Motor neuron (in vitro differentiated cells): ENCODE measurements around the gene EML1. TPM values are rescaled to one million over a fixed set of nuclear protein-coding genes. Genes with fewer than 3 reads are reported as not detected.
"Not testable (repeated sequence)": the region's sequence is repeated elsewhere in the genome, so short reads cannot be mapped to it uniquely, and the experiment has no call there.

Experiments used
- ATAC-seq, 8 experiments: fragments of 200-7000 bp; cut with Tn5 transposase; replicated peaks in 6 of 8; 2 replicates each; pipeline ENCODE4 v1.8.0; 2021; ENCODE audit warnings: mild to moderate bottlenecking in 8 of 8, moderate library complexity in 8 of 8
- H3K27ac ChIP-seq, 2 donors: fragments of 250-450 bp; sonication (Bioruptor Pico); 2 replicates each; pipeline ENCODE4 v1.9.0; 2021; ENCODE audit warnings: antibody characterized with exemption in 2 of 2, mild to moderate bottlenecking in 2 of 2, moderate library complexity in 1 of 2
- H3K4me1 ChIP-seq, 2 donors: fragments of 250-450 bp; sonication (Bioruptor Pico); replicated peaks in 1 of 2; 2 replicates each; pipeline ENCODE4 v1.6.1; 2021; ENCODE audit warnings: antibody characterized with exemption in 2 of 2, mild to moderate bottlenecking in 2 of 2, moderate library complexity in 1 of 2
- H3K4me3 ChIP-seq, 5 donors: fragments of 250-450 bp; sonication (Bioruptor Pico); 2 replicates each; pipeline ENCODE4 v1.9.0; 2021; ENCODE audit warnings: antibody characterized with exemption in 5 of 5, mild to moderate bottlenecking in 5 of 5, moderate library complexity in 4 of 5
- WGBS, 10 experiments: fragments of 450-650 bp; shearing (Covaris generic); methylation state at CpG; one replicate each; pipeline ENCODE4 v1.0.0; 2022; 5-methylcytosine and 5-hydroxymethylcytosine counted together
- in situ Hi-C, 9 experiments: fragments of 400-800 bp; cut with MboI; loops; one replicate each; pipeline ENCODE4 v1.15.0; 2021; ENCODE audit warnings: low sequenced_read_pairs in 9 of 9, low pct_unique_long_range_greater_than_20kb in 2 of 9; ENCODE audit not compliant: unreplicated experiment in 9 of 9
- total RNA-seq, 8 experiments: library from RNA; unstranded; fragments of 300-600 nt; gene quantifications; 2 replicates each; pipeline versions ENCODE4 v1.2.3 to v1.2.4, GENCODE V29; 2022

Gene EML1
- total RNA-seq, 8 experiments from 2014 or later = 15.1 to 86.6 (median 25.5) TPM

- in situ Hi-C loops, H3K27ac ChIP-seq, H3K4me3 ChIP-seq: not testable (repeated sequence)
- 0 to 100% (median 80%) methylated on average over 1 to 3 of the region's 19 CpGs; no CpG with 5 or more reads in 5 of the 10 experiments for WGBS, 10 experiments
- H3K4me1 ChIP-seq = peaks cover 0 to 15% of the 10 kb centered on the region in 2 donors
- peak in 6 of 8 experiments; percentile 60 to 81 (median 70) for ATAC-seq
Observed at GRCh38 chr14:99949011-99949732, 156.0 kb downstream of the EML1 start.

- H3K4me1 ChIP-seq = peaks cover 0 to 15% of the 10 kb centered on the region in 2 donors
- no peak overlapping the region for H3K27ac ChIP-seq
- in situ Hi-C loops = no loop called here
- ATAC-seq = no peak
- 17 to 83% (median 66%) methylated on average over 1 to 6 of the region's 8 CpGs; no CpG with 5 or more reads in 2 of the 10 experiments for WGBS, 10 experiments
- H3K4me3 ChIP-seq = no peak overlapping the region
Observed at GRCh38 chr14:99950181-99950580, 157.0 kb downstream of the EML1 start.

- Histone ChIP-seq H3K4me3 (no peak overlapping the region), H3K4me1 (peaks cover 0 to 14% of the 10 kb centered on the region in 2 donors), H3K27ac (no peak overlapping the region)
- ATAC-seq = peak in 3 of 8 experiments; percentile 4 to 26 (median 14)
- in situ Hi-C loops = no loop called here
- WGBS, 10 experiments = 0 to 100% (median 50%) methylated on average over 1 to 5 of the region's 8 CpGs; no CpG with 5 or more reads in 6 of the 10 experiments
Observed at GRCh38 chr14:99951085-99951484, 157.9 kb downstream of the EML1 start.

GRCh38 chr14:99952039-99952438 lies 158.8 kb downstream of the EML1 start:
- no peak for ATAC-seq
- in situ Hi-C loops = no loop called here
- 71 to 100% (median 98%) methylated on average over 1 to 4 of the region's 4 CpGs; no CpG with 5 or more reads in 2 of the 10 experiments for WGBS, 10 experiments
- Histone ChIP-seq H3K4me3 (no peak overlapping the region), H3K27ac (no peak overlapping the region), H3K4me1 (peaks cover 0 to 7% of the 10 kb centered on the region in 2 donors)

- H3K27ac ChIP-seq = no peak overlapping the region
- no peak overlapping the region for H3K4me3 ChIP-seq
- ATAC-seq = no peak
- in situ Hi-C loops = no loop called here
- WGBS, 10 experiments = 0 to 100% (median 85%) methylated on average over 1 to 2 of the region's 2 CpGs; no CpG with 5 or more reads in 4 of the 10 experiments
- peaks cover 0 to 7% of the 10 kb centered on the region in 2 donors for H3K4me1 ChIP-seq
Observed at GRCh38 chr14:99952453-99952852, 159.2 kb downstream of the EML1 start.

- H3K4me3 ChIP-seq = no peak overlapping the region
- no peak overlapping the region for H3K27ac ChIP-seq
- peak in 1 of 8 experiments; percentile 62 for ATAC-seq
- H3K4me1 ChIP-seq = no peaks in the 10 kb centered on the region
- in situ Hi-C loops = no loop called here
- 60 to 100% (median 83%) methylated on average over 1 to 3 of the region's 7 CpGs; no CpG with 5 or more reads in 3 of the 10 experiments for WGBS, 10 experiments
Observed at GRCh38 chr14:99955826-99956455, 162.7 kb downstream of the EML1 start.

GRCh38 chr14:99958380-99958779 lies 165.2 kb downstream of the EML1 start:
- H3K27ac ChIP-seq = no peak overlapping the region
- no peaks in the 10 kb centered on the region for H3K4me1 ChIP-seq
- in situ Hi-C loops = no loop called here
- no peak for ATAC-seq
- 40 to 88% (median 59%) methylated on average over 1 to 7 of the region's 7 CpGs; no CpG with 5 or more reads in 2 of the 10 experiments for WGBS, 10 experiments
- no peak overlapping the region for H3K4me3 ChIP-seq

- in situ Hi-C loops = no loop called here
- ATAC-seq = no peak
- 0 to 100% (median 55%) methylated on average over 1 to 11 of the region's 18 CpGs for WGBS, 10 experiments
- Histone ChIP-seq H3K4me1 (no peaks in the 10 kb centered on the region), H3K4me3 (no peak overlapping the region), H3K27ac (no peak overlapping the region)
Observed at GRCh38 chr14:99961826-99962518, 168.8 kb downstream of the EML1 start.

- ATAC-seq = no peak
- no peak overlapping the region for H3K27ac ChIP-seq
- in situ Hi-C loops = no loop called here
- H3K4me1 ChIP-seq = no peaks in the 10 kb centered on the region
- H3K4me3 ChIP-seq = no peak overlapping the region
- 64 to 100% (median 82%) methylated on average over 2 to 8 of the region's 9 CpGs; no CpG with 5 or more reads in 2 of the 10 experiments for WGBS, 10 experiments
Observed at GRCh38 chr14:99964979-99965378, 171.8 kb downstream of the EML1 start.

GRCh38 chr14:99966037-99966835 lies 173.0 kb downstream of the EML1 start:
- Histone ChIP-seq H3K4me3 (no peak overlapping the region), H3K27ac (no peak overlapping the region), H3K4me1 (no peaks in the 10 kb centered on the region)
- ATAC-seq = no peak
- WGBS, 10 experiments = 54 to 100% (median 83%) methylated on average over 1 to 12 of the region's 23 CpGs; no CpG with 5 or more reads in 1 of the 10 experiments
- in situ Hi-C loops = no loop called here

GRCh38 chr14:99966912-99967311 lies 173.7 kb downstream of the EML1 start:
- in situ Hi-C loops = no loop called here
- Histone ChIP-seq H3K27ac (no peak overlapping the region), H3K4me3 (no peak overlapping the region), H3K4me1 (no peaks in the 10 kb centered on the region)
- 51 to 92% (median 75%) methylated on average over 1 to 9 of the region's 12 CpGs; no CpG with 5 or more reads in 3 of the 10 experiments for WGBS, 10 experiments
- no peak for ATAC-seq

GRCh38 chr14:99968191-99968920 lies 175.1 kb downstream of the EML1 start:
- WGBS, 10 experiments = 0 to 87% (median 68%) methylated on average over 1 to 8 of the region's 11 CpGs; no CpG with 5 or more reads in 2 of the 10 experiments
- Histone ChIP-seq H3K27ac (no peak overlapping the region), H3K4me3 (no peak overlapping the region), H3K4me1 (peaks cover 0 to 3% of the 10 kb centered on the region in 2 donors)
- in situ Hi-C loops = no loop called here
- ATAC-seq = peak in 2 of 8 experiments; percentile 9
